Natural killer cell (primary cell): ENCODE measurements around the gene KCTD20. TPM values are rescaled to one million over a fixed set of nuclear protein-coding genes. Genes with fewer than 3 reads are reported as not detected.
A peak's percentile ranks its signal among the peaks of the same experiment; 100 is the strongest.

Experiments used
- ATAC-seq, 3 donors: fragments of 150-1000 bp in 2 of 3; fragments of 200-7000 bp in 1 of 3; cut with Tn5 transposase; 1 replicate in 1 of 3; 2 replicates in 2 of 3; pipeline ENCODE4 v1.10.0; 2021; ENCODE audit warnings: mild to moderate bottlenecking in 2 of 3, moderate library complexity in 2 of 3
- DNase-seq, 2 donors: peaks; one replicate each; pipeline versions ENCODE4 v3.0.0 to v3.0.0-alpha.2; 2013 to 2021; ENCODE audit warnings: mixed read lengths in 1 of 2
- H3K27ac ChIP-seq: one replicate; pipeline ENCODE4 v1.5.1; 2013; ENCODE audit warnings: mild to moderate bottlenecking, low read length
- H3K27me3 ChIP-seq: one replicate; pipeline ENCODE4 v1.6.1; 2013; ENCODE audit warnings: low read length; ENCODE audit not compliant: control insufficient read depth, insufficient read depth
- H3K36me3 ChIP-seq: one replicate; pipeline ENCODE4 v1.6.1; 2013; ENCODE audit warnings: low read length; ENCODE audit not compliant: control insufficient read depth, insufficient read depth
- H3K4me1 ChIP-seq: one replicate; pipeline ENCODE4 v1.6.1; 2013; ENCODE audit warnings: low read length; ENCODE audit not compliant: control insufficient read depth, insufficient read depth
- H3K4me3 ChIP-seq: one replicate; pipeline ENCODE4 v1.5.1; 2013; ENCODE audit warnings: low read length
- H3K9me3 ChIP-seq: one replicate; pipeline ENCODE4 v1.6.1; 2013; ENCODE audit warnings: low read length; ENCODE audit not compliant: control insufficient read depth, insufficient read depth
- H3K27ac Mint-ChIP-seq, 2 donors: one replicate each; pipeline ENCODE4 v1.8.0; 2022; ENCODE audit warnings: mild to moderate bottlenecking in 2 of 2, mixed read lengths in 2 of 2, moderate library complexity in 1 of 2
- H3K27me3 Mint-ChIP-seq, 2 donors: one replicate each; pipeline ENCODE4 v1.8.0; 2022; ENCODE audit warnings: low read depth in 2 of 2, mixed read lengths in 2 of 2
- H3K36me3 Mint-ChIP-seq: one replicate; pipeline ENCODE4 v1.8.0; 2022; ENCODE audit warnings: mixed read lengths
- H3K4me1 Mint-ChIP-seq, 2 donors: one replicate each; pipeline ENCODE4 v1.8.0; 2022; ENCODE audit warnings: mixed read lengths in 2 of 2
- H3K4me3 Mint-ChIP-seq: one replicate; pipeline ENCODE4 v1.8.0; 2022; ENCODE audit warnings: mild to moderate bottlenecking, moderate library complexity, mixed read lengths
- H3K9me3 Mint-ChIP-seq, 2 donors: one replicate each; pipeline ENCODE4 v1.8.0; 2022; ENCODE audit warnings: mixed read lengths in 2 of 2
- WGBS: methylation state at CpG from one replicate; pipeline ENCODE4 v1.1.7; 2013; ENCODE audit warnings: missing lambda C conversion rate; ENCODE audit not compliant: insufficient coverage; 5-methylcytosine and 5-hydroxymethylcytosine counted together
- intact Hi-C: fragments of 100-400 bp; cut with micrococcal nuclease; formaldehyde crosslinking; loops from one replicate; pipeline ENCODE4 v1.14.2; 2022
- total RNA-seq, 4 donors: library from RNA; stranded (reverse); fragments of 120-200 nt in 1 of 4; gene quantifications; one replicate each; pipeline versions ENCODE4 v1.2.3 to v1.2.4, GENCODE V29; 2013 to 2022
- TF ChIP-seq, protein P1 (sequence below): fragments of 200-600 bp; IDR thresholded peaks from one replicate; pipeline ENCODE4 v1.8.0; 2022; ENCODE audit warnings: antibody characterized with exemption

The KCTD20 gene
- 10 to 100 TPM; 37.7 to 43.5 (median 43.2) TPM for total RNA-seq
- 60.4 TPM for total RNA-seq (2013)

- Histone ChIP-seq H3K4me1 (peaks cover 25% of the 10 kb centered on the region), H3K4me3 (peak within 1 kb of the TSS; percentile 91), H3K27me3 (no peaks in the 10 kb centered on the region), H3K9me3 (no peaks in the 10 kb centered on the region), H3K36me3 (no peaks in the 10 kb centered on the region), H3K27ac (peak within 1 kb of the TSS; percentile 89)
- peak within 1 kb of the TSS; percentile 97 for H3K4me3 Mint-ChIP-seq
- TF ChIP-seq, protein P1, sequence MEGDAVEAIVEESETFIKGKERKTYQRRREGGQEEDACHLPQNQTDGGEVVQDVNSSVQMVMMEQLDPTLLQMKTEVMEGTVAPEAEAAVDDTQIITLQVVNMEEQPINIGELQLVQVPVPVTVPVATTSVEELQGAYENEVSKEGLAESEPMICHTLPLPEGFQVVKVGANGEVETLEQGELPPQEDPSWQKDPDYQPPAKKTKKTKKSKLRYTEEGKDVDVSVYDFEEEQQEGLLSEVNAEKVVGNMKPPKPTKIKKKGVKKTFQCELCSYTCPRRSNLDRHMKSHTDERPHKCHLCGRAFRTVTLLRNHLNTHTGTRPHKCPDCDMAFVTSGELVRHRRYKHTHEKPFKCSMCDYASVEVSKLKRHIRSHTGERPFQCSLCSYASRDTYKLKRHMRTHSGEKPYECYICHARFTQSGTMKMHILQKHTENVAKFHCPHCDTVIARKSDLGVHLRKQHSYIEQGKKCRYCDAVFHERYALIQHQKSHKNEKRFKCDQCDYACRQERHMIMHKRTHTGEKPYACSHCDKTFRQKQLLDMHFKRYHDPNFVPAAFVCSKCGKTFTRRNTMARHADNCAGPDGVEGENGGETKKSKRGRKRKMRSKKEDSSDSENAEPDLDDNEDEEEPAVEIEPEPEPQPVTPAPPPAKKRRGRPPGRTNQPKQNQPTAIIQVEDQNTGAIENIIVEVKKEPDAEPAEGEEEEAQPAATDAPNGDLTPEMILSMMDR = no peak
- under 1% methylated on average over 91 of the region's 91 CpGs for WGBS
- H3K27me3 Mint-ChIP-seq = no peaks in the 10 kb centered on the region
- H3K9me3 Mint-ChIP-seq = no peaks in the 10 kb centered on the region
- peak within 1 kb of the TSS; percentile 94 to 95 for H3K27ac Mint-ChIP-seq
- DNase-seq (peak; percentile 87 to 92), ATAC-seq (peak; percentile 80 to 94 (median 88))
- intact Hi-C loops = loop anchor here (2.0 to 5.0 kb wide), 3 partner anchors 104 to 238 kb away; partner anchors contain the start of genes SRSF3 and STK38
- H3K36me3 Mint-ChIP-seq = no peaks in the 10 kb centered on the region
- peaks cover 37 to 45% of the 10 kb centered on the region in 2 donors for H3K4me1 Mint-ChIP-seq
Measured at GRCh38 chr6:36442671-36443470, at the start of gene KCTD20, which contains the start of gene PXT1. Gene KCTD20, plus strand, starts transcription at chr6:36443000. Its CDS starts 27,098 bp downstream, at chr6:36470098. Gene PXT1, minus strand, starts transcription at chr6:36442854. Its CDS starts 16,772 bp downstream, at chr6:36426082.

DNA sequence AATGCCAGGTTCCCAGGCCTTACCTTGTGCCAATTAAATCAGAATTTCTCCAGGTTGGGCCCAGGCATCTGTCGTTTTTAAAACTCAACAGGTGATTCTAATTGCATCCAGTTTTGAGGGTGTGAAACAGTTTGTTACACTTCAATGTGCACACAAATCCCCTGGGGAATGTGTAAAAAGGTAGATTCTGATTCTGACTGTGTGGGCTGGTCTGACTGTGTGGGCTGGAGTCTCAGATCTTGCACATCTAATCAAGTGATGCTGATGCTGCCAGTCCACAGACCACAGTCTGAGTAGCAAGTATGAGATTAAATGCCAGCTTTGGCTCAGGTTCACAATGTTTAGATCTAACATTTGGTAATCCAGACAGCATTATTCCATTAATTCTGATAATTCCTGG is 42.8 kb upstream of the KCTD20 start:
- no peaks in the 10 kb centered on the region for H3K9me3 Mint-ChIP-seq
- no peaks in the 10 kb centered on the region for H3K4me1 Mint-ChIP-seq
- H3K36me3 Mint-ChIP-seq = no peaks in the 10 kb centered on the region
- Histone ChIP-seq H3K36me3 (no peaks in the 10 kb centered on the region), H3K9me3 (no peaks in the 10 kb centered on the region), H3K4me1 (no peaks in the 10 kb centered on the region), H3K4me3 (no peak overlapping the region), H3K27me3 (no peaks in the 10 kb centered on the region), H3K27ac (no peak overlapping the region)
- H3K27ac Mint-ChIP-seq = no peak overlapping the region
- intact Hi-C loops = no loop called here
- peaks cover 6 to 8% of the 10 kb centered on the region in 2 donors for H3K27me3 Mint-ChIP-seq
- no peak for ATAC-seq
- H3K4me3 Mint-ChIP-seq = no peak overlapping the region
- TF ChIP-seq, protein P1 = no peak
- 82% methylated on average over 1 of the region's 1 CpG for whole genome bisulfite sequencing
- no peak for DNase-seq

- Mint-ChIP-seq H3K4me3 (no peak overlapping the region), H3K27ac (no peak overlapping the region), H3K9me3 (no peaks in the 10 kb centered on the region), H3K4me1 (no peaks in the 10 kb centered on the region), H3K36me3 (no peaks in the 10 kb centered on the region), H3K27me3 (peaks cover 8 to 9% of the 10 kb centered on the region in 2 donors)
- WGBS = 91% methylated on average over 3 of the region's 3 CpGs
- Histone ChIP-seq H3K36me3 (no peaks in the 10 kb centered on the region), H3K9me3 (no peaks in the 10 kb centered on the region), H3K27me3 (no peaks in the 10 kb centered on the region), H3K4me1 (no peaks in the 10 kb centered on the region), H3K27ac (no peak overlapping the region), H3K4me3 (no peak overlapping the region)
- DNase-seq (no peak), ATAC-seq (no peak)
- TF ChIP-seq, protein P1 = no peak
- intact Hi-C loops = no loop called here
Measured at GRCh38 chr6:36402481-36402880, 40.3 kb upstream of the KCTD20 start.
